GM18907 (cell line): Measurements from ENCODE around the gene CYP2W1.
"Not testable (repeated sequence)": the region's sequence is repeated elsewhere in the genome, so short reads cannot be mapped to it uniquely, and the experiment has no call there.

Source experiments
- ATAC-seq: cut with Tn5 transposase; IDR thresholded peaks from one replicate; pipeline ENCODE4 v1.9.1; 2021; ENCODE audit warnings: mild to moderate bottlenecking, moderate library complexity; ENCODE audit not compliant: unreplicated experiment

Gene CYP2W1

DNA sequence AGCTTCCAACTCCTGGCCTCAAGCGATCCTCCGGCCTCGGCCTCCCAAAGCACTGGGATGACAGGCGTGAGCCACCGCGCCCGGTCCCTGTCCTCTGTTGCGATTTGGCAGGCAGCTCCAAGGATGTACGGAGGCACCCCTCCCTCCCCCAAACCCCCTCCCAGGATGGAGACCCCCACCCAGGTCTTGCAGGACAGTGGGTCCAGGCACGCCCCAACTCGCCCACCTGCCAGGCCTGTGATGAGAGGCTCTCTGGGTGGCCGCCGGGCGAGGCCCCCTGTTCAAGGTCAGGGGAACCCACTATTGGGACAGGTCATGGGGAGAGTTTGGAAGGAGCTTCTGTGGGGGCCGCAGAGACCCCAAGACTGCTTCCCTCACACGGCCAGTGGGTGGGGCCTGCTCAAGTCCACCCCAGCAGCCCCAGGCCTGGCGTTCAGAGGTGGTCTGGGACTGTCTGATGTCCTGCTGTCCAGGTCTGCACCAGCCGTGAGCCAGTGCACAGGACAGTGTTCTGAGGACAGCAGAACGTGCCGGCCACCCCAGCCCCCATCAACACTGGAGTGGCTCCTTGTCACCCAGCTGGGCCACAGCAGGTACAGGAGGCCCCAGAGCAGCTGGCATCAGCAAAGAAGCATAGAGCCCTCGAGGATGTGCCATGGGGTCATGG lies 31.0 kb upstream of the CYP2W1 start:
- no peak for ATAC-seq

DNA sequence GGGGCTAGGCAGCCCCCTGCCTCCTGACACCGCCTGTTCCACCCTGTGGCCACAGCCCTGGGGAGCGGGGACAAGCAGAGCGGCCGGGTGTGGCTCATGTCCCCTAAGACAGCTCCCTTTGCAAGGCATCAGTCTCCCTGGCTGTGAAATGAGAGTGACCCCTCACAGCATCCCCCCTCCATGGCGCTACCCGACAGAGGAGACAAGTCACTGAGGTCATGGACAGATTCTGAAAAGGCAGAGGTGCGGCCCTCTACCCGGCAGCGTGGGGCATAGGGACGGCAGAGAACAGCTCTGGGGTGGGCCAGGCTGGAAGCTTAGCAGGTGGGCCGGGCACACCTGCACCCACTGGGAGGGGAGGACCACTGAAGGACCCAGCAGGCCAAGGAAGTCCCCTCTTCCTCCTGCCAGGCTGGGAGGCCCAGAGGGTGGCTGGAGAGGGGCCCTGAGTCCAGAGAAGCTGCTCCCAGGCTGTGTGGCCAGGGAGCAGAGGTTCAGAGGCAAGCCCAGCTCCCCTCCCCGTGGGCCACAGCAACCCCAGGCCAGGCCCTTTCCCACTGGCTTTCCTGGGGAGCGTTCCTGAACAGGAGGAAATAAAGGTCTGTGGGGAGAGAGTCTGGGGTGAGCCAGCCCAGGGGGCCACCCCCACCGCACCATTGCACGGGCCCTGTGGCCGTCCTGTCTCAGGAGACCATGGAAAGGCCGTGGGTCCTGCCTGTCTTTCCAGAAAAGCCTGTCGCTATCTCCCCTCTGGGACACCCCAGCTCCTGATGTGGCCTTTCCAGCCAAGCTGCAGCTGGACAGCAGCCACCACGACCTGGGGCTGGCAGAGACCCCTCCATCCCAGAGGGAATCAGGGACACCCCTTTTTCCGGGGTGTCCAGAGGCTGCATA lies 30.2 kb upstream of the CYP2W1 start:
- ATAC-seq = no peak

DNA sequence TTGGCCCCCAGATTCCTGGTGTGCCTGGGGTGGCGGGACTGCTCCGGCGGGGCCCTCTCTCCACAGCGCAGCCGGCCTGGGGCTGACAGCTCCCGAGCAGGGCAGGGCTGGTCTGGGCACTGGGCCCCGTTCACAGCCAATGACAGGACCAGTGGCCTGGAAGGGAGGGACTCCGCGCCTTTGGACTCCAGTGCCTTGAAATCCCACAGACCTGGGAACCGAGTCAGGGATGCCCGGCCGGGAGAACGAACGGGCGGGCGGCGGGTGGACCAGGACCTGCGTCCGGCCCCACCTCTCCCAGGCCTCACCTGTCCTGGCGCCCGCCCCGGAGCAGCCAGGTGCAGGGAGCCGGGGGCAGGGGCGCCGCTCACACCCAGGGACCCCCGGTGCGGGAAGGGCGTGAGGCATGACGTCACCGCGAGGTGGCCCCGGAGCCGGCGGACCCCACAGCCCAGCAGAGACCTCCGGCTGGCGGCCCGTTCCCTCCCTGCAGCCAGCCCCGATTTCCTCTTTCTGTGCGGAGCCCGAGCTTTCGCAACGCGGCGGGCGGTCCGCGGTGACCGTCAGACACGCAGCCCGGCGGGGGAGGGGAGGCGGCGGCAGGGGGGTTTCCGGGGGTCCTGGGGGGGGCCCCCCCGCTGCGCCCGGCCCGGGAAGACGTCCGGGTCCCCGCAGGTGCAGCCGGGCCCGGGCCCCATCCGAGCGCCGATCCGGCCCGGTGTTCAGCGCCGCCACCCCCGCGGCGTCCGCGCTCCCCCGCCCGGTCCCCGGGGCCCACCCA lies 29.2 kb upstream of the CYP2W1 start:
- peak; percentile 16 for ATAC-seq

DNA sequence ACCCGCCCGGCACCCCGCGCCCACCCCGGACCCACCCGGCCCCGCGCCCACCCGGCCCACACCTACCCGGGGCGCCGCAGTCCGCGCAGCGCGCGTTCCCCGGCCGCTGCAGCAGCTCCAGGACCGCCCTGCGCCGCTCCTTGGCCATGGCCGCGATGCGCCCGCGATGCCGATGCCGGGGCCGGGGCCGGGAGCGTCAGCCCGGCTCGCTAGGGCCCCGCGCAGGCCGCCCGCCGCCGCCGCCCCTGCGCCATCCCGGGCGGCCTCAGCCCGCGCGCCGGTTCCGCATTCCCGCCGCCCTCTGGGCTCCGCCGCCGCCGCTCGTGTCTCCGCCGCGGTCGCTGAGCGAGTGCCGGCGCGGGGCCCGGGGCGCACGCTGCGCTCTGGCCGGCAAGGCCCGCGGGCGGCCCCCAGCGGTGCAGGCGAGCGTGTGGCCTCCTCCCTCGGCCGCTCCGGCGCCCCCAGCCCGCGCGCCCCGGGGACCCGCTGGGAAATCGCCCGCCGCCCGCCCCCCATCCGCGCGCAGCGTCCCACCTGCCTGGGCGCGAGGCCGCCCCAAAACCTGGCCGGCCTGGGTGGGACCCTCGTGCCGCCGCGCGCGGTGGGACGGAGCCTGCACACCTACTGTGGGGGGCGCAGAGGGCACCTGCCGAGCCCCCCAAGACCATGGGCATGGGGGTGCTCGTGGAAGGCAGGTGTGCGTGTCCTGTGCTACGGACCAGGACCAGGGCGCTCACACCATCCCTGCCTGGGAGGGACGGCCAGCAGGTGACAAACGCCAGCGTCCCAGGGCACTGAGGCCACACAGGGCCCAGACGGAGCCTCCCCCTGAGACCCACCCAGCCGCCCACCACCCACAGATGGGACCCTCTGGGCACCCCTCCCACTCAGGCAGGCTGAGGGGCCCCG lies 28.4 kb upstream of the CYP2W1 start, which contains the start of gene ADAP1:
TSS of gene ADAP1 (minus strand) at position 351 of the 909 bp plus-strand sequence. CDS start at position 148, 203 bp downstream.
- peak; percentile 41 for ATAC-seq

DNA sequence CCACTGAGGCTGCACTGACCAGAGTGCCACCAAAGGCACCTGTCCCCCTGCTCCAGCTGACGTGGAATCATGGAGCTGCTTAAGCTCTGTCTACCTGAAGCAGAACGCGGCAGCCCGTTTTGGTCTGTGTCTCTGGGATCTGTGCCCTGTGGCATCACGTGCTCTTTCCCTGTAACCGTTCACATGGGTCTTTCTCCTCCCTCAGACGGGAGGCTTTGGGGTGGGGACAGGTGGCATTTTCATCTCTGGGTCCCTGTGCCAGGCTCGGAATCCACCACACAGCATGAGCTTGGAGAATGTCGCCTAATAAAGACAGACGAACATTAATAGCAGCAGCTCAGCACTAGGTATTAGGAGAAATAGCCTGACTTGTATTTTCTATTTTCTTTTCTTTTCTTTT lies 26.9 kb upstream of the CYP2W1 start:
- no peak for ATAC-seq

DNA sequence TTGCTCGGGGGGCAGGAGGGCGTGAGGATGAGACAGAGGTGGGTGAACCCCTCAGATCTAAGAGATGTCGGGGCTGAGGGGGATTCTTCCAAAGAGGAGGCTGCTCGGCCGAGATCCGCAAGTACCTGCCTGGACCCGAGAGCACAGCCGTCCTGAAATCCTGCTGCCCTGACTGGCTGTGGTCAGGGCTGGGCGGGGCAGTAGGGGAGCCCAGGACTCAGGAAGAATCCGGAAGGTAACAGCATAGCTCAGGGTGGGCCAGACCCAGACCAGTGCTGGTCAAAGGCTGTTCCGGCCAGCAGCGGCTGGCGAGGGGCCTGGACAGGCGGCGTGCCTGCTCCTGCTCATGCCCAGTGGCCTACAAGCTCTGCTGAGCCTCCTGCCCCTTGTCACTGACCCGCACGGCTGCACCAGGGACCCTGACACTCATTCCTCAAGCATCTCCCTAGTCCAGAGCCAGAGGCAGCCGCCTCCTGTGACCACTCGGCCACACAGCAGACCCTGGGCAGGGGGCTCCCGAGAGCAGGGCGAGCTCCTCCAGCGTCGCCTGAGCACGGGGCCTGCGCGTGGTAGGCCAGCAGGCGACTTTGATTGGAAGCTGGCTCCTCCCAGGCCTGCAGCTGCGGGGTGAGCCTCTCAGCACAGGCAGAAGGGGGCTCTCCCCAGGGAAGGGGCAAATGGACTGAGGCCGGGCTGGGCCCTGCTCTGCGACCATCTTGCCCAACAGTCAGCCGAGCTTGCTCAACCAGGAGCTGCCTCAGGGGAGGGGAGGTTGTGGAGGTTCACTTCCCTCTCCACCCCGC lies 25.4 kb upstream of the CYP2W1 start:
- no peak for ATAC-seq

DNA sequence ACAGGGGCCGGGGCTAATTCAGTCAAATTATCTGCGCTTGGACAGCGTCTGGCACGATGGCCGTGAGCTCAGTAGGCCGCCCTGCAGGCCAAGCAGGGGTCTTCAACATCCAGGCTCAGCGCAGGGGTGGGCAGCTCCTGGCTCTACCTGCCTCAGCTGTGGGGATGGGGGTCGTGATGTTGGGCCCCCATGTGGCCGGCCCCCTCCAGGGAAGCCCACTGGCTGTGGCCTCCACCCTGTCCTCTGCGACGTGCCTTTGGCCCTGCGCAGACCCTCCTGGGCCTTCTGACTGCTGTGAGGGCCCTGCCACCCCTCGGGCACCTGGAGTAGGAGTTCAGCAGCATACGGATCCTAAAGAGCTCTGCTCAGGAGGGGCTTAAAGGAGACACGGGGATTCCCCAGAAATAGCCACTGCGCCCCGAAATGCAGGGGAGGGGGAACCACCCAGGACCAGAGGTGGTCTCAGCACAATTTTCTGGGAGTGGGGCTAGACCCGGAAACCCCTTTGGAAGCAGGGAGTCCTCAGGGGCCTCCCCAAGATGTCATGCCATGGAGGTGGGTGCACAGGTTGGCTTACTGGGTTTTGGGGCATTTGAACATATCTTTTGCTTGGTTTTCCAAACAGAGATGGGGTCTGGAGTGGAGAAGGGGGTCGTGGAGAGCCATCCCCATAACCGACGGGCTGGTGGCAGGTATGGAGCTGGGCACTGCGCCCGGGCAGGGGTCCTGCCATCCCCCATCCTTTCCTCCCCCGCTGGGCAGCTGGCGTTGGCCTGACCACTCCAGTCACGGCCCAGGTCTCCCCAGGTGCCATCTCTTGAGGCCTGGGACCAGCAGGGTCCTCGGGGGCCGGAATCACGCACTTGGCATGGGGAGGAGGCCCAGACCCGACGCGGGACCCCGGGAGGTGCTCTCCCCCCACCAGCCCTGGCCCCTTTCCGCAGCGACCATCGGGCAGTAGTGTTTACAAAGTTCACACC lies 24.5 kb upstream of the CYP2W1 start:
- ATAC-seq = no peak

DNA sequence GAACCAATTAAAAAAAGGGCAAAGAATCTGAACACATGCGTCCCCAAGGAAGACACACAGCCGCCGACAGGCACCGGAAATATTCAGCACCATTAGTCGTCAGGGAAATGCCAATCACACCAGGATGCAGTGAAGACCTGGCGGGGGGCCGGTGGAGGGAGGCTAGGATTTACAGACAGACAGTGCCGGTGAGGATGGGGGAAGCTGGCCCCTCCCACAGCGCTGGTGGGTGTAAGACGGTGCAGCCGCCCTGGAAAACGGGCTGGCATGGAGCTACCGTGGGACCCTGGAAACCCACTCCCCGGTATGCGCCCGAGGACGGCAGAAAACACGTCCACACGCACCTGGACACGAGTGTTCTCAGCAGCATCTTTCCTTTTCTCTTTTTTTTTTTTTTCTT lies 23.7 kb upstream of the CYP2W1 start:
- ATAC-seq = no peak

DNA sequence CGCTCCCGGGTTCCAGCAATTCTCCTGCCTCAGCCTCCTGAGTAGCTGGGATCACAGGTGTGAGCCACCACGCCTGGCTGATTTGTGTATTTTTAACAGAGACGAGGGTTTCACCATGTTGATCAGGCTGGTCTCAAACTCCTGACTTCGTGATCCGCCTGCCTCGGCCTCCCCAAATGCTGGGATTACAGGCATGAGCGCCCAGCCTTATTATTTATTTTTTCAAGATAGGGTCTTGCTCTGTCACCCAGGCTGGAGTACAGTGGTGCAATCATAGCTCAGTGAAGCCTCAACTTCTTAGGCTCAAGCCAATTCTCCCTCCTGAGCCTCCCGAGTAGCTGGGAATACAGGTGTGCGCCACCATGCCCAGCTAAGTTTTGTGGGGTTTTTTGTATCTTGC lies 23.2 kb upstream of the CYP2W1 start:
- ATAC-seq = not testable (repeated sequence)

DNA sequence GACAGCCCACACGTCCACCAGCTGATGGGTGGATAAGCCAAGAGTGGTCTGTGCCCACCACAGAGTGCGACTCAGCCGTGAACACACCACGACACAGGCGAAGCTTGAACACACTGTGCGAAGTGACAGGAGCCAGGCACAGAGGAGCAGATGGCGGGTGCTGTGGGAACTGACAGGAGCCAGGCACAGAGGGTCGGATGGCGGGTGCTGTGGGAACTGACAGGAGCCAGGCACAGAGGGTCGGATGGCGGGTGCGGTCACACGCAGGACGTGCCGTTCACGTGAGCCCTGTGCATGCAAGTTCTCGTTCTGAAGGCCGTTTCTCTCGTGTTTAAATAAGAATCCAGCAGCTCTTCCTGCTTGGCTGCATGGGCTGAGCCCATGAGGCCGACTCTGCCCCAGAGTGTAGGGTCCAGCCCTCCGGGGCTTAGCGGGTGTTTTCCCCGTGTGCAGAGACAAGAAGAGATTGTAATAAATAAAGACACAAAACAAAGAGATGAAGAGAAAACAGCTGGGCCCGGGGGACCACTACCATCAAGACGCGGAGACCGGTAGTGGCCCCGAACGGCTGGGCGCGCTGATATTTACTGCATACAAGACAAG lies 22.6 kb upstream of the CYP2W1 start:
- ATAC-seq = no peak

DNA sequence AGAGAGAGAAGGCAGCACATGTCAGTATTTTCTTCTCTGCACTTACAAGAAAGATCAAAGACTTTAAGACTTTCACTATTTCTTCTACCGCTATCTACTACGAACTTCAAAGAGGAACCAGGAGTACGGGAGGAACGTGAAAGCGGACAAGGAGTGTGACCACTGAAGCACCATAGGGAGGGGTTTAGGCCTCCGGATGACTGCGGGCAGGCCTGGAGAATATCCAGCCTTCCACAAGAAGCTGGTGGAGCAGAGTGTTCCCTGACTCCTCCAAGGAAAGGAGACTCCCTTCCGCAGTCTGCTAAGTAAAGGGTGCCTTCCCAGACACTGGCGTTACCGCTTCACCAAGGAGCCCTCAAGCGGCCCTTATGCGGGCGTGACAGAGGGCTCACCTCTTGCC lies 22.0 kb upstream of the CYP2W1 start:
- ATAC-seq = not testable (repeated sequence)

DNA sequence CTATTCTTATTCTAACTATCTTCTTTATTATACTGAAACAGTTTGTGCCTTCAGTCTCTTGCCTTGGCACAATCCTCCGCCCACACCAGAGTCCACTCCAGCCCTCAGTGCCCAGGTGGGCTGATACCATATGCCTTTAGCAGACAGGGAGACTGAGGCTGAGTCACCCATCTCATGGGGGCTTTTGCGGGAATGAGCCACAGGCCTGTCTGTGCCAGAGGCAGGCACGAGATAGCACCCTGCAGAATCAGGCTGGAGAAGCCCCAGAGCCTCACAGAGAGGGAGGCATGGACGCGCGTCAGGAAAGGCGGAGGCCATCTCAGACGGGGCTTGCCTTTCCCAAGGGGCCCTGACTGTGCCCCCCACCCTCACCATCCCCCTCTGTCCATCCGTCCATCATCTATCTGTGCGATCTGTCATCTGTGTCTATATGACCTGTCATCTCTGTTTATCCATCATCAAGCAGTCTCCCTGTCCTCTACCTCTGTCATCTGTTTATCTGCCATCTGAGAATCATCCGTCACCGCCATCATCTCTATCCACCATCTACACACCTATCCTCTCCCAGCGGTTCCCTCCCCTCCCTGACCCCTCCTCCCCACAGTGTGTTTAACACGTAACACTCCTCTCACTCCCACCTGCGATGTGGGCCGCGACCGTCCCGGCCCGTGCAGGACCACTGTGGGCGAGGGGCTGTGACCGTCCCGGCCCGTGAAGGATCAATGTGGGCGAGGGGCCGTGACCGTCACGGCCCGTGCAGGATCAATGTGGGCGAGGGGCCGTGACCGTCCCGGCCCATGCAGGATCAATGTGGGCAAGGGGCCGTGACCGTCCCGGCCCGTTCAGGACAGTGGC lies 21.2 kb upstream of the CYP2W1 start:
- ATAC-seq = no peak

DNA sequence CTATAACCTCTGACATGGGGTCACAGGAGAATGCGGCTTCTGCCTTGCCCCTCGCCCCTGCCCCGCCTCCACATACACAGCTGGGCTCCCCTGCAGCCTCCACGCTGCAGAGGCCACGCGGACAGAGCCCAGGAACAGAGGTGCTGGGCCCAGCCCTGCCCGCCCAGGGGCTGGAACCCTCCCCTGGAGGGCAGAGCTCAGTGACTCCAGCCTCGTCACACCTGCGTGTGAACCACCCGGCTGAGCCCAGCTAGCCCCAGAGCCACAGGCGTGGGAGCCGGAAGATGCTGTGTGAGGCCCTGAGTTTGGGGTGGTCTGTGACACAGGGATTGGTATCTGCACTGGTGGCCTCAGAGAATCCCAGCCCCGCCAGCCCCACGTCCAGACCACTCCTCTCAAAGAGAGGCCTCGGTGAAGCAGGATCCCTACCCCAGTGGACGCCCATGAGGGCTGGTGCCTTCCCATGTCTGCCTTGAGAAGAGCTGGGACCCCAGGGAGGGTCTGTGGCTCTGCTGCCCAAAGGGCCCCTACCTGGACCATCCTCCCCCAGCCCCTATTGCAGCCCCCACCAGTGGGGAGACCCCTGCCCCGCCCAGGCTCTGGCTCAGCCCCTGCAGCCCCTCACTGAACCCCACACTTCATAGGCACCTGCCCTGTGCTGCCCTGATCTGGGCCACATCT lies 20.4 kb upstream of the CYP2W1 start:
- no peak for ATAC-seq

DNA sequence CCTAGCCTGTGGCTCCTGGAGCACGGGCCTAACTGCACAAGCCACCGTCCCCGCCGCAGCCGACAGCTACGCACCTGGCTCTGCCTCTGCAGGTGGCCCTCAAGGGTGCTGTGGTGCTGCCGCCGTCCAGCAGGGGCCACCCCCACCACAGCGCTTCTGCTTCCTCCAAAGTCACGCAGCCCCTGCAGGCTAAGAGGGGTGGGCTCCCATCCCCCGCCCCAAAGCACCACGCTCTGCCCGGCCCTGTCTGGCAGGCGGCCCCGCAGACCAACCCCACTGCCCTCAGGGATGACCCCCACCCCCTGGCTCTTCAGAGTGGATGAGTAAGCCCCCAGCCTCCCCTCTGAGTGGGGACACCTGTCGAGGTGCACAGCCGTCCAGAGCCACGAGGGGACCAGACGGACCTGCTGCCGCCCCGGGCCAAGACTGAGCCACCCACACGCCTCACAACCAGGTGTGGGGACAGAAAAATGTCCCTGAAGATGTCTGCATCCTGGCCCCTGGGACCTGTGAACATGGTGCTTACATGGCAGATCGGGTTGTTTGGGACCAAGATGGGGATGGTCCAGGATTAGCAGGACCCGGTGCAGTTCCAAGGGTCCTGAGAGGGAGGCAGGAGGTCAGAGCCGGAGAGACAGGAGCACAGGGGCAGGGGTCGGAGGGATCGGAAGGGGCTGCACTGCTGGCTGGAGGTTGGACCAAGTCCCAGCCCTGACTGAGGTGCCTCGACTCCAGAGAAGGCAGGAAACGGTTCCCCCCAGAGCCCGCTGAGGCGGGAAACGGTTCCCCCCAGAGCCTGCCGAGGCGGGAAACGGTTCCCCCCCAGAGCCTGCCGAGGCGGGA lies 19.5 kb upstream of the CYP2W1 start:
- no peak for ATAC-seq

DNA sequence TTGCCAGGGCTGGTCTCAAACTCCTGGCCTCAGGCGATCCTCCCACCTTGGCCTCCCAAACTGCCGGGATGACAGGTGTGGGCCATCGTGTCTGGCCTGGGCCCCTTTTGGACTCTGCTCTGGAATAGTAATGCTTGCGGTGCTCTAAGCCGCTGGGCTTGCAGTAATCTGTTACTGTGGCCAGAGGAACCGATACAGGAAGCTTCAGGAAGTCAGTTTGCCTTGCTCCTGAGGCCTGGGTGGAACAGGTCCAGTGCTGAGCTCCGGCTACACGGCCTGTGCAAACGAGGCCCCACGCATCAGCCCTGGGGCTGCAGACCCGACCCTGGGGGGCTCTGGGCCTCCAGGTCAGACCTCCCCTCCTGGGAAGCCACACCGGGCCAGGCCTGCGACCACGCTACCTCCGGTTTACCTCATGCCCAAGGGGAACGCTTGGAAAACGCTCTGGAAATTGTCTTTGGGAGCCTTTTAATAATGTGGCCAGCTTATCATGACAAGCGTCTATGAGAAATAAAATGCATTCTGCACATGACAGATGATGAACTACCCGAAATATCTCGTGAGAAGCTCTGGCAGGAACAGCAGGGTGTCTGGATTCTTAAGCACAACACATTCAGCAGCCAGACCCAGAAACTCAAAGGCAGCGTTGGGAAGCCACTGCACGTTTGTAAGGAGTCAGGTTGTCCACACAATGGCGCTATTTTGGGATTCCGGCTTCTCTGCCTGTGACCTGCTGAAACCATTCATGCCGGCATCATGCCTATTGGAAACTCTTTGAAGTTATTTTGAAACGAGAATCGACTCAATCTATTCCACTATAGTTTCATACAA lies 18.4 kb upstream of the CYP2W1 start:
- no peak for ATAC-seq
